ENCODE results near the gene SKIC2. TPM values are rescaled to one million over a fixed set of nuclear protein-coding genes. Genes with fewer than 3 reads are reported as not detected.

The SKIC2 gene
- total and polyA plus RNA-seq, 2 donors (not counting 3 experiments of a cell fraction or from before 2014, with no cell fraction given), result 52.8 to 76.7 TPM

DNA sequence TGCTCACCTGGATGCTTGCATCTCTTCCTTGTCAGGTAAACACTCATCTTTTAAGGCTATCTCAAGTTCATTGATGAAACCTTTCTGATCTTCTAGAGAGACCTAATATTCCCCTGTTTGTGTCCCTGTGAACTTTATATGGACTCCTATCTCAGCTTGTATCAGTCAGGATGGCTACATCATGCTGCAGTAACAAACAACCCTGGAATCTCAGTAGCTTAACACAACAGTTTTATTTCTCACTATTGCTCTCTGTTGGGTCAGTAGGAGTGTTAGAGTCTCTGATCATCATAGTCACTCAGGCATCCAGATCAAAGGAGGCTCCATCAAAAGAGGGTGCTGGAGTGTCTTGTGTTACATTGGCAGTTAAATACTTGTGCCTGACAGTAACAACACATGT lies 43.6 kb upstream of the SKIC2 start:
- CTCF ChIA-PET, result no interaction called here
- Histone ChIP-seq H3K9me3 (replicated peaks; ENCODE audit: control insufficient read depth, insufficient read depth, low read length) (no peaks in the 10 kb centered on the region), H2AFZ (ENCODE audit: low read depth, low read length) (no peak overlapping the region), H3K36me3 (ENCODE audit: control insufficient read depth in 2 of 2, extremely low read depth in 1 of 2, insufficient read depth in 2 of 2, low read length in 2 of 2) (no peaks in the 10 kb centered on the region), H4K20me1 (replicated peaks; ENCODE audit: control insufficient read depth, extremely low read depth, insufficient read depth, low read length) (no peaks in the 10 kb centered on the region), H3K79me2 (ENCODE audit: control insufficient read depth, insufficient read depth, low read length) (no peaks in the 10 kb centered on the region), H3K4me2 (ENCODE audit: insufficient read depth, low read length) (no peak overlapping the region), H3K27ac (ENCODE audit: insufficient read depth, low read depth, low read length) (no peak overlapping the region), H3K4me1 (ENCODE audit: control insufficient read depth, extremely low read depth, insufficient read depth, low read length) (peaks cover 3% of the 10 kb centered on the region), H3K27me3 (ENCODE audit: control insufficient read depth in 2 of 2, insufficient read depth in 2 of 2, low read length in 2 of 2) (no peaks in the 10 kb centered on the region), H3K4me3 (replicated peaks in 1 of 3; ENCODE audit: insufficient read depth in 1 of 3, low read depth in 1 of 3, low read length in 3 of 3) (no peak overlapping the region), H3K9me1 (replicated peaks; ENCODE audit: control insufficient read depth, extremely low read depth, insufficient read depth, low read length) (no peaks in the 10 kb centered on the region), H3K9ac (replicated peaks; ENCODE audit: extremely low read depth, insufficient read depth, low read length) (no peak overlapping the region)
- no peak for FAIRE-seq
- dilution Hi-C loops (cut with MboI; ENCODE audit: extremely low pct_ligation_motif_present, low sequenced_read_pairs), result no loop called here
- no peak for DNase-seq (ENCODE audit: low read depth, low spot score)
- no peak for TF ChIP-seq POLR2AphosphoS5 (IDR thresholded peaks at IDR 0.05; ENCODE audit: insufficient read depth, low read depth, low read length)
- TF ChIP-seq EZH2 (IDR thresholded peaks at IDR 0.05; ENCODE audit: borderline replicate concordance, low read depth, low read length, severe bottlenecking), result no peak
- TF ChIP-seq, protein P1, sequence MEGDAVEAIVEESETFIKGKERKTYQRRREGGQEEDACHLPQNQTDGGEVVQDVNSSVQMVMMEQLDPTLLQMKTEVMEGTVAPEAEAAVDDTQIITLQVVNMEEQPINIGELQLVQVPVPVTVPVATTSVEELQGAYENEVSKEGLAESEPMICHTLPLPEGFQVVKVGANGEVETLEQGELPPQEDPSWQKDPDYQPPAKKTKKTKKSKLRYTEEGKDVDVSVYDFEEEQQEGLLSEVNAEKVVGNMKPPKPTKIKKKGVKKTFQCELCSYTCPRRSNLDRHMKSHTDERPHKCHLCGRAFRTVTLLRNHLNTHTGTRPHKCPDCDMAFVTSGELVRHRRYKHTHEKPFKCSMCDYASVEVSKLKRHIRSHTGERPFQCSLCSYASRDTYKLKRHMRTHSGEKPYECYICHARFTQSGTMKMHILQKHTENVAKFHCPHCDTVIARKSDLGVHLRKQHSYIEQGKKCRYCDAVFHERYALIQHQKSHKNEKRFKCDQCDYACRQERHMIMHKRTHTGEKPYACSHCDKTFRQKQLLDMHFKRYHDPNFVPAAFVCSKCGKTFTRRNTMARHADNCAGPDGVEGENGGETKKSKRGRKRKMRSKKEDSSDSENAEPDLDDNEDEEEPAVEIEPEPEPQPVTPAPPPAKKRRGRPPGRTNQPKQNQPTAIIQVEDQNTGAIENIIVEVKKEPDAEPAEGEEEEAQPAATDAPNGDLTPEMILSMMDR (IDR thresholded peaks at IDR 0.05; ENCODE audit: extremely low read depth in 1 of 2, insufficient read depth in 1 of 2, low read depth in 1 of 2, low read length in 2 of 2), result no peak
- TF ChIP-seq GATA2 (IDR thresholded peaks at IDR 0.05; ENCODE audit: insufficient read depth, insufficient read length, low read depth, low read length), result no peak
- no peak for TF ChIP-seq POLR2A (IDR thresholded peaks at IDR 0.05; ENCODE audit: low read depth, low read length)
- no peak for TF ChIP-seq FOS (IDR thresholded peaks at IDR 0.05; ENCODE audit: borderline replicate concordance, insufficient read depth, low read length)
- TF ChIP-seq JUN (IDR thresholded peaks at IDR 0.05; ENCODE audit: borderline replicate concordance, insufficient read depth, insufficient read length, low read depth), result no peak
- TF ChIP-seq MYC (IDR thresholded peaks at IDR 0.05; ENCODE audit: low read depth, low read length), result no peak
- TF ChIP-seq, protein P2, sequence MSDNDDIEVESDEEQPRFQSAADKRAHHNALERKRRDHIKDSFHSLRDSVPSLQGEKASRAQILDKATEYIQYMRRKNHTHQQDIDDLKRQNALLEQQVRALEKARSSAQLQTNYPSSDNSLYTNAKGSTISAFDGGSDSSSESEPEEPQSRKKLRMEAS (IDR thresholded peaks at IDR 0.05; ENCODE audit: insufficient read depth, insufficient read length), result no peak
- POLR2A ChIA-PET, result no interaction called here
- intact Hi-C loops (cut with micrococcal nuclease), result no loop called here
- BruUV-seq (replicated peaks), result no TSS peak
